HG03469 (cell line): Measurements from ENCODE around the gene FAIM2.

Source experiments
- ATAC-seq: cut with Tn5 transposase; IDR thresholded peaks from one replicate; pipeline ENCODE4 v1.9.1; 2021; ENCODE audit warnings: mild to moderate bottlenecking, moderate library complexity, moderate number of reproducible peaks; ENCODE audit not compliant: unreplicated experiment

The FAIM2 gene

DNA sequence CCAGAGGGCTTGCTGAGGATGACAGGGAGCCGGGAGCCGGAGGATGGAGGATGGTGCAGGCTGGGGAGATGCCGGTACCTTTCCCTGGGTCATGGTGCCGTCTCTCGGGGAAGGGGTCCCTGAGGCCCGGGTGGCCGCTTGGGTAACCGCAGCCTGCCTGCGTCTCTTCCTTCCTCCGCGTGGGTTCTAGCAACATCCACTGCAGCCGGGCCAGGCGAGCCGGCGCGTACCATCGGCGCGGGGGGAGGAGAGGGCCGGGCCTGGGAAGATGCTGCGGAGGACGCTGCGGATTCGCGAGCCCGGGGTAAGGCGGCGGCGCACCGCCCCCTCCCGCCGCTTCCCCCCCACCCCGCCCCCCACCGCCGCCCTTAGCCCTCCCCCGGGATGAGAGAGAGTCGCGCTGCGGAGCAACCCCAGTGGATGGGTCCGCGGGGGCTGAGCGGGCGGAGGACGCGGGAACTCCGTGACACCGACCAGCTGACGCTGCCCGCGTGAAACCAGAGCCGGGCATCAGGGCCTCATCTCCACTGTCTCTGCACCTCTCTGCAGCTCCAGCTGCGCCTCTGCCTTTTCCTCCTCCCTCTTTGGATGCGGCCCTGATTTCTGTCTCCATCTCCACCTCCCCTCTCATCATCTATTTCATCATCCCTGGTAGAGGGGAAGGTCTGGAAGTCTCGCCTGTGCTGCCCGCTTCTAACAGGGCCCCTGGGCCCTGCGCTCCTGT lies at the start of gene FAIM2:
Gene FAIM2, minus strand, starts transcription at position 201 of the 724 bp plus-strand sequence. Its CDS starts 108 bp downstream, at position 93.
- no peak for ATAC-seq

DNA sequence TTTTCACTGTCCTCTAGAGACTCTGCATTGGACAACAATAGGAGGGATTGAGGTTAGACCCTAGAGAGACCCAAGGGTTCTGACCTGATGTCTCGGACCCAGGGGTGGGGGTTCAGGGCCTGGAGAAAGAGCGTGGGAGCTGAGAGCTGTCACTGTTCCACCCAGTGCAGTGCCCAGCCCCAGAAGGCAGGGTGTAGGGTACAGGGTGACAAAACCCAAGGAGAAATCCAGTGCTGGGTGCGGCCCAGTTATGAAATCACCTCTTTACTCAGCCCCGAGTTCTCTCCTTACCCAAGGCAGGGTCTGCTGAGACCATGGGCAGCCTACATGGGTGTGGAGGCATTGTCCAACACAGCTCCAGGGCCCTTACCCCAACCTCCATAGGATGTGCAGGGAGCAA lies 49.5 kb upstream of the FAIM2 start:
- ATAC-seq: no peak

DNA sequence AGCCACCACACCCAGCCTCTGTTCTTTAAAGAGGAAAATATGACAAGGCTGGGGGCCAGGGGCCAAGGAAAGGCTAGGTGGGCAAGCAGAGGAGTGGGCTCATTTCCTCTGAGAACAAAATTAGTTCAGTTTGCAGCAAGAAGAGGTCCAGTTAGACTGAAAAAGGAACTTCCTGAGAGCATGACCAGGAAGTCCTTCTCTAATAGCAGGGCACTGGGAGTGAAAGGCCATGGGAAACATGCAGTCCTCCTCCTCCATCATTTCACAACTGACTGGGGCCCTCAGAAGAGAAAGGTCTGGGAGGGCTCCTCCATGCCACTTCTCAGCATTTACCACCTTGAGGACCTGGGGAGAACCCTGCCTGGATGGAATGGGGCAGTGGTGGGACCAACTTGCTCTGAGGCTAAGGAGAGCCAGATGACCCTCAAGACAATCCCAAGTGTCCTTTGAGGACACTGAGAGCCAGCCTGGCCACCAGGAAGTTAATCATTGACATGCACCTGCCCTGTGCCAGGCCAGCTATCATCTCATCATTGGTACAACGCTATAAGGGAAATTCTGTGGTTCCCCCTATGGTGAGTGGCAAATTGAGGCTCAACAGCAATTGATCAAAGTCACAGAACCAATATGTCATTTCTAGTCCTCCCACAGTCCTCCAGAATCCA lies 48.8 kb upstream of the FAIM2 start:
- ATAC-seq: no peak

DNA sequence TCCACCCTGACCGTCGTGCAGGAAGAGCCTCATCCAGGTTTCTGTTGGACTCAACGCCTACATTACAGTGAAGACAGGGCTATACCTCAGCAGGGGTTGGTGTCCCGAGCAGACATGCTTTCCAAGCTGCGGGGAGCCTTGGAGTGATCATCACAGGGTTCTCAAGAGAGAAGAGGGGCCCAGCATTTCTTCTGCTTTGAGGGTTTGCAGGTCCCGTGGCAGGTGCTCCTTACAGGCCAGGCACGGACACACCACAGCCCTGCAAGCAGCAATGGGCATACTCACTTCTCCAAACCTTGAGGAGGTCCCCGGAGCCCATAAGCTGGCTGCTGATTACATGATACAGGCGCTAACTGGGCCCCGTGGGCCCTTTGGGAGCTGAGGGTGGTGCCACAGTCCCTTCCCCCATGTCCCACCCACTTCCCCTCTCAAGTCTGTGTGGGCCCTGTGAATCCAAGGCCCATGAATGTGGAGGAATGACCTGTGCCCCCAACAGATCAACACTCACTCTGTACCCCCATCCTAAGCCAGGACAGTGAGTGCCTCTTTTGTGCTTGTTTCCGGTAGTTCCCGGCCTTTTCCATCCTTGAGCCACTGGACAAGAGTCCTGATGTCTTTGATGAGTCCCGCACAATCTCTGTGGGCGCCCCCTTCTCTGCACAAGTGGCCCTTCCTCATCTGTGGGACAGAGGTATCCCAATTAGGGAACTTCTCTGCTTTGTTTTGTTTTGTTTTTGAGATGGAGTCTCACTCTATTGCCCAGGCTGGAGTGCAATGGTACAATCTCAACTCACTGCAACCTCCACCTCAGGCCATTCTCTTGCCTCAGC lies 47.9 kb upstream of the FAIM2 start:
- no peak for ATAC-seq

DNA sequence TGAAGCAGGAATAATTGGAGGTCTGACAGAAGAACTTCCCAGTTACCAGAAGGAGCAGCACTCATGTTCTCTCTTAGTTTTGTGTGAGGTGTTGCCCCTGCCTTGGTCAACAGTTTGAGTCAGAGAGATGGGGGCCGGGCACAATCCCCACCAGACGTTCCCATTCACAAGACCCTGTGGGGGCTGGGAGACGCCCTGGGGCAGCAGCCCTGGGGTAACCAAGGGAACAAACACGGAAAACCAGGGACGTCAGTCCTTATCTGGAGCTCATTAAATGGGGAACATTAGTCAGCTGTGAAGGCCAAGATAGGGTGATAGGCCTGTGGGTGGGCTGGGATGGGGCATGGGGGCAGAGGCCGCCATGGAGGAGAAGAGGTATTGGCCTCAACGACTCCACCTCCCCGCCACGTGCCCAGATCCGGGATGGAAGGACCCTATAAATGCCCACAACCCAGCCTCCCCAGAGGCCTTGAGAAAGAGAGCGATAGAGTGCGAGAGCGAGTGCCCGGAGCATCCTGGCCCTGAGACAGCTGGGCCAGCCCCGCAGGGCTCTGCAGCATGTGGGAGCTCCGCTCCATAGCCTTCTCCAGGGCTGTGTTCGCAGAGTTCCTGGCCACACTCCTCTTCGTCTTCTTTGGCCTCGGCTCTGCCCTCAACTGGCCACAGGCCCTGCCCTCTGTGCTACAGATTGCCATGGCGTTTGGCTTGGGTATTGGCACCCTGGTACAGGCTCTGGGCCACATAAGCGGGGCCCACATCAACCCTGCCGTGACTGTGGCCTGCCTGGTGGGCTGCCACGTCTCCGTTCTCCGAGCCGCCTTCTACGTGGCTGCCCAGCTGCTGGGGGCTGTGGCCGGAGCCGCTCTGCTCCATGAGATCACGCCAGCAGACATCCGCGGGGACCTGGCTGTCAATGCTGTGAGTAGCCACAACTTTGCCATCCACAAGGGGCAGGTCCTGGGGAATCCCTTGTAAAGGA lies 46.9 kb upstream of the FAIM2 start, which contains the start of gene AQP2:
Gene AQP2, plus strand, starts transcription at position 465 of the 979 bp plus-strand sequence. Its CDS starts 94 bp downstream, at position 559.
- no peak for ATAC-seq

DNA sequence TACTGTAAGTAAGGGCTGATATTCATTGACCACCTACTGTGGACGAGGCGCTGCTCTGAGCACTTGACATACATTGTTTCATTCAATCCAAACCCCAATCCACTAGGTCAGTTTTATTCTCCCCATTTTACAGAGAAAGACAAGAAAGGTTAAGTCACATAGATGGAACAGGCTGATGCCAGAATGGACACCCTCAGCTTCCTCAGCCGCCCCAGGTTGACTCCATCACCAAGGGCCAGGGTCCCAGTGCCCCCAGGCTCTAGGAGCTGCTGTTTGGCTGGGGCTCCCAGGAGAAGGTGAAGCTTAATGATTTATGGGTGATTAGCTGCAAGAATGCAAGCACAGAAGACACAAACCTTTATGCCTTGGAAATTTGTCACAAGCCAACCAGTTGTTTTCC lies 46.2 kb upstream of the FAIM2 start:
- ATAC-seq: no peak

DNA sequence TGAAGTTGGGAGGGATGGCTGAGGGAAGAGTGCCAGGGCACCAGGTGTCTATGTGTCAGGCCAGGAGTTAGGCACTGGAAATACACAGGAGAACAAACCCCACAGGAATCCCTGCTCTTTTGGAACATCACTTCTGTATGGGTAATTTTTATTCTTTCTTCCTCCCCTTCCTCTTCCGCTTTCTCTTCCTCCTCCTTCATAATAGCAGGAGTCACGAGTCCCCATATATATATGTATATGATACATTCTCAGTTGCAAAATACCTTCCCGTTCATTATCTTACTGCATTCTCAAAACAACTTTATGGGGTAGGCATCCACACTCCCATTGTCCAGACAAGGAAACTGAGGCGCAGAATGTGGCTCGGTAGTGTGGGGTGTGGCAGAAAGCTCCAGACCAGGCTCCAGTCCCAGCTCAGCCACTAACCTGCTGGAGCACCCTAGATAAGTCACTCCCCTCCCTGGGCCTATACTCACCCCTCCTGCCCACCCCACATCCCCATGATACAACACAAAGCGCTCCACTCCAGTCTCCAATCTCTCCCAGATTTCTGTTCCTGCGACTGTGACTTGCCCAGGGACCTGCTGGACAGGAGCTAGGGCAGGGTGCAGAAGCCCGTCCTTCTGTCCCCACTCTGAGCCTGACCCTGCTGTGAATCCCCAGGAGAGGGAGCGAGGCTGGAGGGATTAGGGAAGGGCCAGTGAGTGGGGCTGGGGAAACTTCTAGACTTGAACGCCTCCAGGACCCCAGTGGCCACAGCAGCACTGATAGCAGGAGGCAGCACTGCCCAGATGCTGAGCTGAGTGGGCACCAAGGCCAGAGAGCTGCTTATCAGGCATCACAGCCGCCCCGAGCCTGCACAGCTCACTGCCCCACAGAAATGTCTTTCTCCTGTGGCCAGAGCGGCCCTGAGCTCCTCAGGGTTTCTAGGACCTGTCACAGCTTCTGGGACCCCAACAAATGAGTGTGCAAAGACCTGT lies 45.5 kb upstream of the FAIM2 start:
- ATAC-seq: no peak

DNA sequence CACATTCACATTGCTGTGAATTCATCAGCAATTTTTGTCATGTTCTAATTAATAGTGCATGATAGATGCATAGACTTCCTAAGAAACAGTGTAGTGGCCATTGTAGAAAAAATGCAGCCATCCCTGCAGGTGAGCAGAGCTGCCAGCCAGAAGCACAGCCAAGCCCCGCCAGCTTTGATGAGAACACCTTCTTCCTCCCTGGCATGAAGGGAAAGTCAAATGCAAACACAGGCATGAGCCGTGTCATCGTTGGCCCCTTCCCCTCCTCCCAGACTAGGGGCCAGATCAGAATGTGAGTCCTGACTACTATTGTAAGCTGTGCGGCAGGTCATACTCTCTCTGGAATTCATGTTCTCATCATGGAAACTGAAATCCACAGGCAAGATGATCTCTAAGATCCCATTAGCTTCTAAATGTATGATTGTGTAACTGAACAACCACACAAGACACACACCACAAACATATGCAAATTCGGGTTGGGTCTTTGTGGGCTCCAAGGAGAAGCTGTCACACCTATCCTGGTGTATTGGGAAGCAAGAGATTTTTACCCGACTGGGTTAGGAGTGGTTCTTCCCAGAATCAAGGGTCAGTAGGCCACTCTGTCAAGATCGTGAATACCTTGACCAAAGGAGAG lies 44.0 kb upstream of the FAIM2 start:
- ATAC-seq: no peak

DNA sequence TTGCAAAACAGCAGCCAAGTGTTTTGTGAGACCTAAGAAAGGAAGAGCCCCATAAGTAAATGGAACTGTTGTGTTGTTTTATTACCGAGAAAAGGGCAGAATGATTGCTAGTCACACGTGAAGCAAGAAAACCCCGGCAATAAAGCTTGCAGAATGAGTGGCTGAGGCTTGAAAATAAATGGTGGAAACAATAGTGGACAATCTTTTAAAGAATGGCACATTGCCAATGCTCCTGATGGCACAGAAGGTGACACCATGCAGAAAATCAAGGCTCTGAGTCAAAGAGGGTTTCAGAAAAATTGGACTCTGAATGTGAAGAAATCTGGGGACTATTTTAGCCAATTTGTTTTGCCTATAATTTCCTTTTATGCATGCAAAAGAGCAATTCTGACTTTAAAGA lies 42.8 kb upstream of the FAIM2 start:
- ATAC-seq: no peak

DNA sequence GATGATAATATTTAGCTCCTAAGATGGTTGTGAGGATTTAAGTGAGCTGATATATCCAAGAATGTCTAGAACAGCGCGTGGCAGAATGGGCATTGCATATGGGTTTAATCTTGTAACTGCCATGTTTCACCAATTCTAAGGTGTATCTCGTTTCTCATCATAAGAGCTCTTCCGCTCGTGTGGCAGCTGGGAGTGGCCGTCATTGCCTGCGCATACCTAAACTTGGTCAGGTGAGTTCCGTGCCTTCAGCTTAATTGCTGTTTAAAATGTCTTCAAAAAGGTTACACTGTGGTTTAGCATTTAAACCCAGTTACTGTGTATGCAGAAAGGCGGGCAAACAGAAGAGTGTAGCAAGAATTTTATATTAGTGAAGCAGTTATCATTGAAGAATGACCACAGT lies 42.4 kb upstream of the FAIM2 start:
- no peak for ATAC-seq

DNA sequence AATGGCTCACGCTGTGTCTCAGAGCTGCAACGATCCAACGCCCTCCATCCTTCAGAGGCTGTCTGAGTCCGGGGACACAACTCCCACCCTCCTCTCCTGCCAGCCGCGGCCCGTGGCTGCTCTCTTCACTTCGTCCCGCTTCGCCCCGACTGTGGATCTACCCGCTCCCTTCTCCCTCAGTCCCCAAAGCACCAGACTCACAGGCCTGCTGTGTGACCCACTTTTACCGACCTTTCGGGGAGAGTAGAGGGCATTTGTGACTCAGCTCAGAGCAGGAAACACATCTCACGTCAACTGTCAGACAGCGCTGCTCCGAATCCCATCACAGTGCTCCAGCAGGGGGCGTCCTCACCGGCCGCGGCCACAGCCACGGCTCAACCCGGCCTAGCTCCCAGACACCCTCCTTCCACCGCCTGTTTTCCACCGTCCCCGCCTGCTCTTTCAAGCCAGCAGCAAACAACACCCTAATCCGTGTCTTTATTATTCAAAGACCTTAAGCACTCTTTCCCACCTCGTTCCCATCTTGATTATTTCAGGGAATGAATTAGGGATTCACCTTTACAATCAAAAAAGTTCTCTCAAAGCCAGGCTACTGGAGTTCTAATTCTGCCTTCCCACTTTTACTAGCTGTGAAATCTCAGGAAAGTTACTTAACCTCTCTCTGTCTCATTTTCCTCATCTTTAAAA lies 41.8 kb upstream of the FAIM2 start:
- ATAC-seq: no peak

DNA sequence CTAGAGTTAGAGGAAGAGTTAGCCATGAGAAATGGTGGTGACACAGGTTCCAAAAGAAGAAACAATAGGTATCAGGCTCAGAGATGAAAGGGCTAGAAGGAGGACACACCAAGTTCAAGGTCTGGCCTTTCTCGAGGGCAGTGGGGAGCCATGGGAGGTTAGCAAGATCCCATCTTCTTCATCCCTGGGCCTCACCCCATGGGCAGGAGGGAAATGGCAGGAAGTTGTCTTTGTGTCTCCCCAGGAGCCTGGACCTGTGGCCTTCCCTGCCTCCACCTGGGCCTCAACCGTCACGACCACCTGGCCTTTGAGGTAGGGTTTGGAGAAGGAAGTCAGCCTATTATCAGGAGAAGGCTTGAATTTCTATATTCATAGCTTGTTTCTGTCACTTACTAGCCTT lies 41.0 kb upstream of the FAIM2 start:
- ATAC-seq: no peak

DNA sequence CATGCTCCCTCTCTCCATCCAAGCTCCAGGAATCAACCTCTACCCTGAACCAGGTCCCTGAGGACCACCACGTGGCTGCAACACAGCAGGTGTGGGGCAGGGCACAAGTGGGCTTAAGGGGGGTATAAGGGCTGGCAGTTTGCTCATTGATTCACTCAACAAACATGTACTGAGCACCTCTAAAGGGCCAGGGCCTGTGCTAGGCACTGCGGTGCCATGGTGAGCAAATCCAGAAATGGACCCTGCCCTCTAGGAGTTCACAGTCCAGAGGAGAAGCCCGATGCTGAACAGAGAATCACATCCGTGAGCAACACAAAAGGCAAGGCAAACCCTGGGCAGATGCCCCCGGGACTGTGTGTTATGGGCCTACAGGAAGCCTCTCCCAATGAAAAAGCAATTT lies 40.3 kb upstream of the FAIM2 start:
- ATAC-seq: no peak

DNA sequence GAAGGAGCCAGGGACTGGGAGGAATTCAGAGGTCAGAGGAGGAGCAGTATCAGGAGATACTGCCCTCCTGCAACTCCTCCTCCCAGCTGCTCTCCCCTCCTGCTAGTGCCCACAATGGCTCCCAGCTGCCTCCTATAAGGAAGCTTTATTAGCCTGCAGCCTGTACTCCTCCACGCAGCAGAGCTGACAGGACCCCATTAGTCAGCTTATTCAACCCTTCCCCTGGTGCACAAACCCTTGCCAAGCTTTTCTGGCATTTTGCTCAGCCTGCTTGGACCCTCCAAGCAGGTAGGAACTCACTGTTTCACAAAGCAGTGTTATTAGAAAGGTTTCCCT lies 39.9 kb upstream of the FAIM2 start:
- no peak for ATAC-seq

DNA sequence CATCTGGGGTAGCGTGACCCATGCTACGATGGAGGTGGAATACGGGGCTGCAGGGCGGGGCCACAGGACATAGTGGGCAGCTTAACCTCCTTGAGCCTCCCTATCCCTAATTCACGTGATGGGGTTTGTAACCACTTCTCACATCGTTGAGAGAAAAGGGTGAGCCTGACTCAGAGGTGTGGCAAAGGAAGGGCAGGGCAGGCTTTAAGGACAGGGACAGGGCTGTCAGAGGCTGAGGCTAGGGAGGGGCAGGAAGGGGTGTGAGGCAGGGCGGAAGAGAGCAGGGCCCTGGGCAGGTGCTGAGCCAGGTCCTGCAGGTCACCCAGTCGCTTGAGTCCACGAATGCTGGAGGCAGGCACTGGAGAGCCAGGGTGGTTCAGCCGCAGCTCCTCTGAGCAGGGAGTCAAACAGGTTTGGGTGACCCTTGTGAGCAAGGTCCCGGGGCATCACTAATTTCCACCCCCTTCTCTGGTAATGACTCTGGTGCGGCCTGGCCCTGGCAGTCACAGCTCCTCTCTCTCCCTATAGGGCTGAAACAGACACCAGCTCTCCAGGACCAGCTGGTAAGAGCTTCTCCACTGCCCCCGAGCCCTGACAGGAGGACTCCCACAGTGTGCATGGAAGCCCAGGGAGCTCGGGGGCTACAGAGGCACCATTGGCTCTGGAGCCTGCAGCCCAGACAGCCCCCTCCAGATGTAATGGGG lies 39.4 kb upstream of the FAIM2 start:
- ATAC-seq: no peak

DNA sequence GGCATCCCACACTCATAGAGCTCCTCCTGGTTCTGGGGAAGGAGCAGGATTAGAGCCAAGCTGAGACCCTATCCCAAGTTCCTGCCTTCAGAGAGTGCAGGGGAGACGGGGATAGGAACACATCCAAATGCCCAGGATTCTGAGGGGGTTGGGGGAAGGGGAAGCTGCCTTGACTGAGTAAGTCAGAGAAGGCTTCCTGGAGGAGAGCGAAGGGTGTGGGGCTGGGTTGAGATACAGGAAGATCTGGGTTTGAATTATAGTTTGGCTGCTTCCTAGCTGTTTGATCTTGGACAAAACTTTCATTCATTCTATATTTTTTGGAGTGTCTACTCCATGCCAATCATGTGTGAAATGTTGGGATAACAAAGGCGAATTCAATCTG lies 38.8 kb upstream of the FAIM2 start:
- ATAC-seq: no peak

DNA sequence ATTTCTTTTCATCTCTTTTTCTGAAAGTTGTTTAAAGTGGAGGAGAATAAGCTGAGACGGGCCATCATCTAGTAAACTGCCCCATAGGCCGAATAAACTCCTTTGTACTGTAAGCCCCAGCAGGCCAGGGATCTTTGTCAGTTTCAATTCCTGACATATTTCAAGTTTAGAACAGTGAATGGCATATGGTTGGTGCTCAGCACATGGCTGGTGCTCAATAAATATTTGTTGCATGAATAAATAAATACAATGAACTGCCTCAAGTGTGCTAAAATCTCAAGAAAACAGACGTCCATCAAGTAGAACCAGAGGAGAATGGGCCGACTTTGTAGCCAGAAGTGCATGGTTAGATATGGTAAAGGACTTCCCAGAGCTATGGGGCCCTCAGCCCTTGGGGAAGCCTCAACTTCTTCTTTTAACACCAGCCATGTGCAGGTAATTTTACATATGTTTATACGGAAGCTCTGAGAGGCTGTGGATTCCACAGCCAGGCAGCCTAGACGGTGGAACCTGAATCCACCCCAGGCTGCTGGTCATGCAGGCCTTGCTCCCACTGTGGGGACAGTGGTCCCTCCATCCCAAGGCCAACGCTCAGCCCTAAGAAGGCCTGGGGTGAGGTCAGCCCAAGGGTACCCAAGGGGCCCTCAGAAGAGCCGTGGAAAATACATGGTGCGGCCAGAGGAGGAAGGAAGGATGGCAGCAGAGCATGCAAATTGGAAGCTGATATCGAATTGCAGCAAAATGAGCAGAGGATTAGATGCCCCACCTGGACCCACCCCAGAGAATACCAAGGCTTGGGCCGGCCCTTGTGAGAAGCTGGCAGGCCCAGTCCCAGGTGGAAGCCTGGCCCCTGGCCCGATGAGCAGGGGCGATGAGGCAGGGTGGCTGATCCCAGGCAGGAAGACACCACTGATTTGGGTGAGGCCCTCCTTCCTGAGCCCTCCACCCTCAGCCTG lies 38.1 kb upstream of the FAIM2 start:
- no peak for ATAC-seq
